HEK293 (cell line): ENCODE results near the gene ALG5.
A peak's percentile ranks its signal among the peaks of the same experiment; 100 is the strongest.

Source experiments
- CTCF ChIA-PET: fragments of 350-600 bp; formaldehyde crosslinking; extraction: SDS; loops from one replicate; lab custom pipeline; 2021; ENCODE audit warnings: antibody characterized with exemption; lab: Yijun Ruan, JAX
- POLR2A ChIA-PET: fragments of 300-600 bp; formaldehyde crosslinking; extraction: SDS; loops from one replicate; lab custom pipeline; 2020; ENCODE audit warnings: antibody characterized with exemption, inconsistent platforms; lab: Yijun Ruan, JAX
- H3K27ac ChIP-seq: fragments of 200-500 bp; sonication (Bioruptor generic); 2 replicates; pipeline ENCODE4 v1.5.1; 2014; ENCODE audit warnings: low read depth, low read length, control low read depth, inconsistent platforms; ENCODE audit errors: extremely low read depth
- H3K36me3 ChIP-seq, 2 experiments: fragments of 200-500 bp in 1 of 2; sonication (Bioruptor generic) in 1 of 2; 1 replicate in 1 of 2; 2 replicates in 1 of 2; pipeline ENCODE4 v1.5.1; 2014 to 2017; ENCODE audit warnings: inconsistent platforms in 2 of 2, low read length in 2 of 2; ENCODE audit not compliant: control insufficient read depth in 2 of 2, insufficient read depth in 1 of 2
- H3K4me1 ChIP-seq: fragments of 200-500 bp; sonication (Bioruptor generic); 2 replicates; pipeline ENCODE4 v1.5.1; 2014; ENCODE audit warnings: mild to moderate bottlenecking, low read length, inconsistent platforms; ENCODE audit not compliant: control insufficient read depth, insufficient read depth
- H3K4me3 ChIP-seq: 2 replicates; pipeline ENCODE4 v1.5.1; 2011; ENCODE audit warnings: low read depth, mild to moderate bottlenecking, control low read depth, low read length, moderate library complexity
- H3K9me3 ChIP-seq: fragments of 200-500 bp; sonication (Bioruptor generic); 2 replicates; pipeline ENCODE4 v1.5.1; 2014; ENCODE audit warnings: low read depth, low read length, inconsistent platforms; ENCODE audit not compliant: control insufficient read depth, insufficient read depth
- FEZF1 ChIP-seq: fragments of 450-650 bp; formaldehyde crosslinking; IDR thresholded peaks from 2 replicates; pipeline ENCODE4 v1.5.1; 2016; ENCODE audit warnings: missing biosample characterization, missing genetic modification characterization
- GFI1B ChIP-seq: fragments of 450-650 bp; formaldehyde crosslinking; IDR thresholded peaks from 2 replicates; pipeline ENCODE4 v1.5.1; 2016; ENCODE audit warnings: missing biosample characterization, missing genetic modification characterization
- HOXA7 ChIP-seq: sonication (generic); formaldehyde crosslinking; IDR thresholded peaks from 2 replicates; pipeline ENCODE4 v1.8.1; 2022; ENCODE audit warnings: missing genetic modification reagents, borderline replicate concordance
- KLF1 ChIP-seq: fragments of 450-650 bp; formaldehyde crosslinking; IDR thresholded peaks from 2 replicates; pipeline ENCODE4 v1.5.1; 2016; ENCODE audit warnings: missing biosample characterization, missing genetic modification characterization
- KLF8 ChIP-seq: fragments of 450-650 bp; formaldehyde crosslinking; IDR thresholded peaks from 2 replicates; pipeline ENCODE4 v1.5.1; 2016; ENCODE audit warnings: missing biosample characterization, missing genetic modification characterization
- PRDM6 ChIP-seq: fragments of 450-650 bp; formaldehyde crosslinking; IDR thresholded peaks from 2 replicates; pipeline ENCODE4 v1.5.1; 2017; ENCODE audit warnings: missing biosample characterization, missing genetic modification characterization
- REPIN1 ChIP-seq: fragments of 450-650 bp; formaldehyde crosslinking; IDR thresholded peaks from 2 replicates; pipeline ENCODE4 v1.5.1; 2017; ENCODE audit warnings: missing biosample characterization, missing genetic modification characterization, low read depth
- ZBTB1 ChIP-seq: fragments of 450-650 bp; formaldehyde crosslinking; IDR thresholded peaks from 2 replicates; pipeline ENCODE4 v1.5.1; 2016; ENCODE audit warnings: missing biosample characterization, missing genetic modification characterization
- ZBTB49 ChIP-seq: fragments of 450-650 bp; formaldehyde crosslinking; IDR thresholded peaks from 2 replicates; pipeline ENCODE4 v1.5.1; 2016; ENCODE audit warnings: missing biosample characterization, missing genetic modification characterization, low read depth
- ZBTB6 ChIP-seq: fragments of 450-650 bp; formaldehyde crosslinking; IDR thresholded peaks from 2 replicates; pipeline ENCODE4 v1.5.1; 2017; ENCODE audit warnings: missing biosample characterization, missing genetic modification characterization
- ZEB2 ChIP-seq: fragments of 450-650 bp; formaldehyde crosslinking; IDR thresholded peaks from 2 replicates; pipeline ENCODE4 v1.5.1; 2016; ENCODE audit warnings: missing biosample characterization, missing genetic modification characterization
- ZFP37 ChIP-seq: fragments of 450-650 bp; formaldehyde crosslinking; IDR thresholded peaks from 2 replicates; pipeline ENCODE4 v1.5.1; 2016; ENCODE audit warnings: missing biosample characterization, missing genetic modification characterization
- ZFP69B ChIP-seq: fragments of 450-650 bp; formaldehyde crosslinking; IDR thresholded peaks from 2 replicates; pipeline ENCODE4 v1.5.1; 2016; ENCODE audit warnings: missing biosample characterization, missing genetic modification characterization
- ZNF18 ChIP-seq: fragments of 450-650 bp; formaldehyde crosslinking; IDR thresholded peaks from 2 replicates; pipeline ENCODE4 v1.5.1; 2016; ENCODE audit warnings: missing biosample characterization, missing genetic modification characterization
- ZNF19 ChIP-seq: fragments of 450-650 bp; formaldehyde crosslinking; IDR thresholded peaks from 2 replicates; pipeline ENCODE4; 2016; ENCODE audit warnings: missing biosample characterization, missing genetic modification characterization, low read depth
- ZNF223 ChIP-seq: fragments of 450-650 bp; formaldehyde crosslinking; IDR thresholded peaks from 2 replicates; pipeline ENCODE4 v1.5.1; 2016; ENCODE audit warnings: missing biosample characterization, missing genetic modification characterization
- ZNF239 ChIP-seq: fragments of 450-650 bp; formaldehyde crosslinking; IDR thresholded peaks from 2 replicates; pipeline ENCODE4 v1.5.1; 2016; ENCODE audit warnings: missing biosample characterization, missing genetic modification characterization
- ZNF274 ChIP-seq, 2 experiments: fragments of 200-500 bp in 1 of 2; fragments of 450-650 bp in 1 of 2; sonication (Bioruptor generic) in 1 of 2; formaldehyde crosslinking in 1 of 2; IDR thresholded peaks; 2 replicates each; pipeline versions ENCODE4 v1.5.1 to v1.6.1; 2014 to 2016; ENCODE audit warnings: borderline replicate concordance in 1 of 2, inconsistent platforms in 1 of 2, low read length in 1 of 2, missing biosample characterization in 1 of 2, missing genetic modification characterization in 1 of 2
- ZNF362 ChIP-seq: fragments of 450-650 bp; formaldehyde crosslinking; IDR thresholded peaks from 2 replicates; pipeline ENCODE4 v1.5.1; 2016; ENCODE audit warnings: missing biosample characterization, missing genetic modification characterization
- ZNF37A ChIP-seq: fragments of 450-650 bp; IDR thresholded peaks from 2 replicates; pipeline ENCODE4 v1.5.1; 2018; ENCODE audit warnings: missing biosample characterization, missing genetic modification characterization
- ZNF391 ChIP-seq: fragments of 450-650 bp; formaldehyde crosslinking; IDR thresholded peaks from 2 replicates; pipeline ENCODE4 v1.5.1; 2016; ENCODE audit warnings: low read depth, missing biosample characterization, missing genetic modification characterization, borderline replicate concordance
- ZNF514 ChIP-seq: fragments of 450-650 bp; formaldehyde crosslinking; IDR thresholded peaks from 2 replicates; pipeline ENCODE4 v1.5.1; 2016; ENCODE audit warnings: missing biosample characterization, missing genetic modification characterization
- ZNF596 ChIP-seq: fragments of 450-650 bp; IDR thresholded peaks from 2 replicates; pipeline ENCODE4 v1.5.0; 2018; ENCODE audit warnings: missing biosample characterization, mild to moderate bottlenecking, missing genetic modification characterization, moderate library complexity
- ZNF692 ChIP-seq: fragments of 450-650 bp; formaldehyde crosslinking; IDR thresholded peaks from 2 replicates; pipeline ENCODE4 v1.5.1; 2016; ENCODE audit warnings: missing biosample characterization, missing genetic modification characterization
- ZSCAN23 ChIP-seq: fragments of 450-650 bp; formaldehyde crosslinking; IDR thresholded peaks from 2 replicates; pipeline ENCODE4 v1.5.1; 2016; ENCODE audit warnings: missing biosample characterization, missing genetic modification characterization
- ZSCAN30 ChIP-seq: fragments of 450-650 bp; IDR thresholded peaks from 2 replicates; pipeline ENCODE4 v1.5.1; 2018; ENCODE audit warnings: missing biosample characterization, mild to moderate bottlenecking, missing genetic modification characterization, moderate library complexity

Gene ALG5

GRCh38 chr13:37047032-37047431 is 47.9 kb upstream of the ALG5 start (continued):
- peak; percentile 86; the same call in 1 of the 2 replicates for TF ChIP-seq ZBTB49 (tag by site-specific recombination)
- TF ChIP-seq, all 188 proteins: peak for 78

- H3K4me3 ChIP-seq, result no peak overlapping the region
- H3K27ac ChIP-seq, result no peak overlapping the region
- H3K36me3 ChIP-seq, result peaks cover 17 to 42% of the 10 kb centered on the region in 2 experiments
- CTCF ChIA-PET, result interaction anchor here (0.6 kb wide), 1 partner anchor 37 kb away, joined by 3 read pairs; no protein-coding TSS in a partner anchor
- no peaks in the 10 kb centered on the region for H3K9me3 ChIP-seq
- H3K4me1 ChIP-seq, result peaks cover 8% of the 10 kb centered on the region; the same call in 1 of the 2 replicates
- POLR2A ChIA-PET, result no interaction called here
- no peak for TF ChIP-seq ZNF362 (tag by site-specific recombination)
- no peak for TF ChIP-seq ZNF391 (tag by site-specific recombination)
- no peak for TF ChIP-seq ZNF18 (tag by site-specific recombination)
- 0 out of 2 replicates have a peak, but pooled peaks have one; percentile 3 for TF ChIP-seq ZNF596
- TF ChIP-seq HOXA7, result no peak
- TF ChIP-seq ZNF274 (IDR thresholded peaks at IDR 0.05; ENCODE audit: low read length), result no peak
- no peak for TF ChIP-seq ZNF274 (tag by site-specific recombination; IDR thresholded peaks at IDR 0.05; ENCODE audit: borderline replicate concordance)
- no peak for TF ChIP-seq ZSCAN30 (tag by site-specific recombination)
- no peak for TF ChIP-seq ZNF692 (tag by site-specific recombination)
- no peak for TF ChIP-seq ZNF37A
- peak; percentile 95 for TF ChIP-seq FEZF1 (tag by site-specific recombination)
- TF ChIP-seq PRDM6, result peak; percentile 23; the same call in 1 of the 2 replicates
- TF ChIP-seq KLF1, result no peak
- no peak for TF ChIP-seq ZNF223 (tag by site-specific recombination)
Observed at GRCh38 chr13:37046062-37046461, 46.9 kb upstream of the ALG5 start.

- H3K27ac ChIP-seq, result no peak overlapping the region
- POLR2A ChIA-PET, result no interaction called here
- H3K4me1 ChIP-seq, result no peaks in the 10 kb centered on the region
- H3K36me3 ChIP-seq, result peaks cover 43 to 80% of the 10 kb centered on the region in 2 experiments
- CTCF ChIA-PET, result interaction anchor here (0.6 to 0.7 kb wide), 2 partner anchors 21 to 622 kb away, joined by 4 to 5 read pairs; no protein-coding TSS in a partner anchor
- no peak overlapping the region for H3K4me3 ChIP-seq
- H3K9me3 ChIP-seq, result no peaks in the 10 kb centered on the region
- TF ChIP-seq ZEB2, result no peak
- no peak for TF ChIP-seq ZBTB6 (tag by site-specific recombination)
- no peak for TF ChIP-seq GFI1B (tag by site-specific recombination)
- no peak for TF ChIP-seq ZFP37 (tag by site-specific recombination)
- no peak for TF ChIP-seq ZSCAN23 (tag by site-specific recombination)
- no peak for TF ChIP-seq ZNF239 (tag by site-specific recombination)
- TF ChIP-seq ZNF19 (tag by site-specific recombination), result no peak
- no peak for TF ChIP-seq REPIN1 (tag by site-specific recombination)
- no peak for TF ChIP-seq ZBTB1 (tag by site-specific recombination)
- TF ChIP-seq KLF8 (tag by site-specific recombination), result no peak
- TF ChIP-seq ZNF514 (tag by site-specific recombination), result no peak
- TF ChIP-seq ZFP69B, result no peak
Observed at GRCh38 chr13:37040789-37041188, 41.6 kb upstream of the ALG5 start.
